ENCODE results near the gene IL20RB.

GRCh38 chr3:136932978-136933772 lies 24.6 kb upstream of the IL20RB start:
- no peak for TF ChIP-seq POLR2A (IDR thresholded peaks at IDR 0.05; ENCODE audit: low read depth, low read length)
- TF ChIP-seq POLR2AphosphoS5 (IDR thresholded peaks at IDR 0.05; ENCODE audit: low read depth, low read length): no peak
- no peak for TF ChIP-seq TAF1 (IDR thresholded peaks at IDR 0.05; ENCODE audit: low read depth, low read length)
- TF ChIP-seq SPI1 (IDR thresholded peaks at IDR 0.05; ENCODE audit: low read depth, low read length): no peak
- no peak for TF ChIP-seq PAX5 (IDR thresholded peaks at IDR 0.05; ENCODE audit: insufficient read depth, low read length, severe bottlenecking)
- no peak for TF ChIP-seq POU2F2 (IDR thresholded peaks at IDR 0.05; ENCODE audit: low read depth, low read length)

All from GM12891 (cell line).